ENCODE results near the gene KMT2E.

KMT2E gene

DNA sequence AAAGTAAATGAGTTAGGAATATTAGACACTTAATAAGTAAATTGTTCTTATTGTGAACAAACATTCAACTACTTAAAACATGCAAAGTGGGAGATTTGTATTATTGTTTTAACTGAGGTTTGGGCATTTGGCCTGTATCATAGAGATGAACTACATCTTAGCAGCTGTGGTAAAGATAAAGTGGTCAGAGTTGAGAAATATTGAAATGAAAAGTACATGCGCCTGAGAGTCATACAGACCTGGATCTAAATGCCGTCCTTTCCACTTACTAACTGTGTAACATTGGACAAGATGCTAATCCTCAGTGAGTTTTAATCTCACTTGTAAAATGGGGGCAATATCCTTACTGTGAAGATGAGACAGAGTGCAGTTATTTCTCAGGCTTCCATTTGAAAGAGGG lies 74.5 kb downstream of the KMT2E start:
- no peak for DNase-seq

GRCh38 chr7:105094966-105095365 lies 81.0 kb downstream of the KMT2E start:
- DNase-seq = no peak

- no peak for DNase-seq
These were observed 82.3 kb downstream of the KMT2E start for GRCh38 chr7:105096306-105096705.

DNA sequence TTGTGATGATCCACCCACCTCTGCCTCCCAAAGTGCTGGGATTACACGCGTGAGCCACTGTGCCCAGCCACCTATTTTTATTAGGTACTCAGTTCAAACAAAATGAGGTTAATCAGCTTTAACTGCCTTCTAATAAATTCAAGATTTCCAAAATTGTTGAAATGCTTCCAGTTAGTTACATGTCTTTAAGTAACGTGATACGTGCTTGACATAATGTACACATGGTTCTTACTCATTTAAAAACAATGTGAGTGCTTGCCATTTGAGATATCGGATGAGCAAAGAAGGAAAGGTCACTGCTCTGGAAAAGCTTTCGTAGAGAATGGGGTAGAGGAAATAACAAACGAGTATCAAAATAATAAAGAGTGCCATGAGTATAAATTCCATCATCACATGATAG lies 83.6 kb downstream of the KMT2E start:
- DNase-seq = no peak

- DNase-seq = no peak
These were observed 85.0 kb downstream of the KMT2E start for GRCh38 chr7:105098863-105099515.

DNA sequence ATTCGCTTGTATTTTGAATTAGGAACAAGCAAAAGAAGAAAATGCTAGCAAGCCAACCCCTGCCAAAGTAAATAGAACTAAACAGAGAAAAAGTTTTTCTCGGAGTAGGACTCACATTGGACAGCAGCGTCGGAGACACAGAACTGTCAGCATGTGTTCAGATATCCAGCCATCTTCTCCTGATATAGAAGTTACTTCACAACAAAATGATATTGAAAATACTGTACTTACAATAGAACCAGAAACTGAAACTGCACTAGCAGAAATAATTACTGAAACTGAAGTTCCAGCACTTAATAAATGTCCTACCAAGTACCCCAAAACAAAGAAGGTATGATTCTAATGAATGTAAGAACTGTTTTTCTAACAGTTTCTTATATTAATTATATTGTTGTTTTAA lies 87.9 kb downstream of the KMT2E start:
- DNase-seq = no peak

- DNase-seq = no peak
These were observed 88.8 kb downstream of the KMT2E start for GRCh38 chr7:105102557-105103352.

DNA sequence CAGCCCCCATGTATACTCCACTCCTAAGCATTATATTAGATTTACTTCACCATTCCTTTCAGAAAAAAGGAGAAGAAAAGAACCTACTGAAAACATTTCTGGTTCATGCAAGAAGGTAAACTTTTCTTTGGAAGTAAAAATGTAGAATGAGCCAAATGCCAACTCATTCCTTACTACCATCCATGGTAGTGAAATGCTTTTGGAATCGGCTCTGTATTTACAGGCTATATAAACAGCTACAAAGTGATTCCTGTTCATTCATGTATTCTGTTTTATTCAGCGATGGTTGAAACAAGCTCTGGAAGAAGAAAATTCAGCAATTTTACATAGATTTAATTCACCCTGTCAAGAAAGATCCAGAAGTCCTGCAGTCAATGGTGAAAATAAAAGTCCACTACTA lies 91.6 kb downstream of the KMT2E start:
- DNase-seq = no peak

GRCh38 chr7:105106473-105106872 lies 92.5 kb downstream of the KMT2E start:
- DNase-seq = no peak

DNA sequence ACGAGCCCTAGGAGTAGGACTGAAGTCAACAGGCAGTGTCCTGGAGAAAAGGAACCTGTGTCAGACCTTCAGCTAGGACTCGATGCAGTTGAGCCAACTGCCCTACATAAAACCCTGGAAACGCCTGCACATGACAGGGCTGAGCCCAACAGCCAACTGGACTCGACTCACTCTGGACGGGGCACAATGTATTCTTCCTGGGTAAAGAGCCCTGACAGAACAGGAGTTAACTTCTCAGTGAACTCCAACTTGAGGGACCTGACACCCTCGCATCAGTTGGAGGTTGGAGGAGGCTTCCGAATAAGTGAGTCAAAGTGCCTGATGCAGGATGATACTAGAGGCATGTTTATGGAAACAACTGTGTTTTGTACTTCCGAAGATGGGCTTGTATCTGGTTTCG lies 93.5 kb downstream of the KMT2E start:
- DNase-seq = no peak

DNA sequence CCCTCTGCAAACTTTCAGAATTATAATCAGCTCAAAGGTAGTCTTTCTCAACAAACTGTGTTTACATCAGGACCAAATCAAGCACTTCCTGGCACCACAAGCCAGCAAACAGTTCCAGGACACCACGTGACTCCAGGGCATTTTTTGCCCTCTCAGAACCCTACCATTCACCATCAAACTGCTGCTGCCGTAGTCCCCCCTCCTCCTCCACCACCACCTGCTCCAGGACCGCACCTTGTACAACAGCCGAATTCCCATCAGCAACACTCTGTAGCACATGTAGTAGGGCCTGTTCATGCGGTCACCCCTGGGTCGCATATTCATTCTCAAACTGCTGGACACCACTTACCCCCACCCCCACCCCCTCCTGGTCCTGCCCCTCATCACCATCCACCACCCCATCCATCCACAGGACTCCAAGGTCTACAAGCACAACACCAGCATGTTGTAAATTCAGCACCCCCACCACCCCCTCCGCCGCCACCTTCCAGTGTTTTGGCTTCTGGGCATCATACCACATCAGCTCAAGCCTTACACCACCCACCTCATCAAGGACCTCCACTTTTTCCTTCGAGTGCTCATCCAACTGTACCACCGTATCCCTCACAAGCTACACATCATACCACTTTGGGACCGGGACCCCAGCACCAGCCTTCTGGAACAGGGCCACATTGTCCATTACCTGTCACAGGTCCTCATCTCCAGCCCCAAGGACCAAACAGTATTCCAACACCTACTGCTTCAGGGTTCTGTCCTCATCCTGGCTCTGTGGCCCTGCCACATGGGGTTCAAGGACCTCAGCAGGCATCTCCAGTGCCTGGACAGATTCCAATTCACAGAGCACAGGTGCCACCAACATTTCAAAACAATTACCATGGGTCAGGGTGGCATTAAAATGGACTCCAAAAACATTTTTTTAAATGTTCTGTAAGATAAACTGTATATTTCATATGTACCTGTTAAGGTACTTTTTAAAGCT lies 98.7 kb downstream of the KMT2E start:
- DNase-seq = no peak

- no peak for DNase-seq
These were observed 104.9 kb downstream of the KMT2E start for GRCh38 chr7:105118612-105119600.

GRCh38 chr7:105122619-105123018 lies 108.6 kb downstream of the KMT2E start:
- DNase-seq = no peak

- DNase-seq = no peak
These were observed 111.7 kb downstream of the KMT2E start for GRCh38 chr7:105125745-105126144.

DNA sequence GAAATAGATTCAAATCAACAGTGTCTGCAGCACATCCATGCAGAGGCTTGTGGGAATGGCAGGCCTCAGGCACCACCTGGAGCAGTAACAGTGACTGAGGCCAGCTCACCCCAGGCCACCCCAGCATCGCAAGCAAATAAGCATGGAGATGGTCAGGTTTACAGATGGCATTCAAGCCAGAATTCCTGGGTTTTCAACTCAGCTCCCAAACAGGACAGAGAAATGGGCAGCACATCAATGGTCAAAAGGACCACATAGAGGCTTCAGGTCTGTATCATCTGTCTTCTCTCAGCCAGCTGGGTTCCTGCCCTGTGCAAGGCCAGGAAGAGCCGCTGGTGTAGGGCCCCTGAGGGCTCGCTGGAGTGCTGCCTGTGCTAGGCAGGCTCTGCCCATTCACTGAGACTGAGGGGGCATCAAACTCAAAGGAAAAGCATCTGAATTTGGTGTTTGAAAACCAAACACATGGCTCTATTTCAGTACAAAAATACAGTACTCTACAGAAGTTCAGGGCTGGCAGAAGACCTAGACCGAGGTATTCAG lies 112.5 kb downstream of the KMT2E start:
- DNase-seq = no peak

DNA sequence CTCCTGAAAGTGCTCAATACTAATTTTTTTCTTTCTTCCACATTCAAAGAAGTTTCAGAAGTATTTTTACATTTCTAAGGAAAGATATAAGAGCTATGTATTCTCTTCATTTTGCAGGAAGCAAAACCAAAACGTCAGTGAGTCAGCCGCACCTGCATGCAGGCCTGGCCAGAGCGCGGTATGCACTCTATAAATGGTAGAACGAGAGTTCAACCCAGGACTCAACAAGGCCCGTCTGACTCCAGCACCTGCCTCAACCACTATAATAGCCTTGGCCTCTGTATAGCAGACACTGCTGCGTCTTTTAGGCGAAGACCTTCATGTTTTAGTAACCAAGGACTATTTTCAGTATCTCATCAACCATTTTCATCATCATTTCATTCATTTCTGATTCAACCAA lies 113.2 kb downstream of the KMT2E start:
- no peak for DNase-seq

DNA sequence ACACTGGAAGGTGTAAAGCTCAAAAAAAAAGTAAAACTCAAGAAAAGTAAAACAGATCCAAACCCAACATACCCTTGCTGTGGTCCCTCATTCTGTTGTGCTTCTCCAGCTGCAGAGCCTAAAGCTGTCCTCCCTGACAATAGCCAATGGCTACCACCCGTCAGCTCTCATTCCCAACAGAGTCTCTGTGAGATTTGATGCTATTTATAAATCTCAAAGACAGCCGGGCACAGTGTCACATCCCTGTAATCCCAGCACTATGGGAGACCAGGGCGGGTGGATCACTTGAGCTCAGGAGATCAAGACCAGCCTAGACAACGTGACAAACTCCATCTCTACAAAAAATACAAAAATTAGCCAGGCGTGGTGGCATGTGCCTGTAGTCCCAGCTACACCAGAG lies 116.0 kb downstream of the KMT2E start:
- DNase-seq = no peak

GRCh38 chr7:105130580-105130979 lies 116.6 kb downstream of the KMT2E start:
- no peak for DNase-seq

- no peak for DNase-seq
These were observed 117.1 kb downstream of the KMT2E start for GRCh38 chr7:105131033-105131656.

DNA sequence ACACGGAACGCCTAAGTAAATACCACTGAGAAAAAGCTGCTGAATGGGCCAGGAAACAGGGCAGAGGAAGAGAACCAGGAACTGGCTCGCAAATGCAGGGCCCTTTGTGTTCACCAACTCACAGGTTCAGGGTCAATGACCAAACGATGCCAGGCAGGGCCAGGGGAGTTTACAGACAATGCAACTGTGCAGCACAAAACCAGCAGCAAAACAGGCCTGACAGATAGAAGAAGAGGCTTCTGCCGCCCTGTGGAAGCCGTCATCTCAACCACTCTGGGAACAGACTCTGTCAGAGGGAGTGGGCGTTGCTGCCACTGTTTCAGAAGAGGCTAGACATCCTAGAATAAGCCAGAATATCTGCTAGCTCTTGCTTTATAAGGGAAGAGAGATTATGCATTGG lies 117.9 kb downstream of the KMT2E start:
- DNase-seq = no peak

- DNase-seq = no peak
These were observed 118.3 kb downstream of the KMT2E start for GRCh38 chr7:105132335-105132734.

Measured in left hindlimb (tissue), 1 donor.